GF-D8 (cell line): ENCODE results near the gene CAMKMT.

Experiments used
- DNase-seq: peaks from one replicate; lab custom pipeline; 2025; lab: John Stamatoyannopoulos, UW

The CAMKMT gene

DNA sequence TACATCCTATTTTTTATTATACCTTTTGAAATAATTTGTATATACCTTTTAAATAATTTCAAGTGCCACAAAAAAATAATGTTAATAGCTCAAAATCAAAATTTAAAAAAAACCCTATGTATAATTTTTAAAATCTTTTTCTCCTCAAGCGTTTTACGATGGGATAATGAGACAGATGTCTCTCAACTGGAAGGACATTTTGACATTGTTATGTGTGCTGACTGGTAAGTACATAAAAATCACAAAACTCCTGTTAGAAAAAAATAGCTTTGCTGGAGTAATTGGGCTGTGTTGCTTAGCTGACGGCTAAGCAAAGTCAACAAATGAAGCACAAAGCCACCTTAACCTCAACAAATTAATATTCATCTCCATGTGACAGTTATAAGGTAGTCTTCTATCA is 381.7 kb downstream of the CAMKMT start:
- DNase-seq, result no peak

DNA sequence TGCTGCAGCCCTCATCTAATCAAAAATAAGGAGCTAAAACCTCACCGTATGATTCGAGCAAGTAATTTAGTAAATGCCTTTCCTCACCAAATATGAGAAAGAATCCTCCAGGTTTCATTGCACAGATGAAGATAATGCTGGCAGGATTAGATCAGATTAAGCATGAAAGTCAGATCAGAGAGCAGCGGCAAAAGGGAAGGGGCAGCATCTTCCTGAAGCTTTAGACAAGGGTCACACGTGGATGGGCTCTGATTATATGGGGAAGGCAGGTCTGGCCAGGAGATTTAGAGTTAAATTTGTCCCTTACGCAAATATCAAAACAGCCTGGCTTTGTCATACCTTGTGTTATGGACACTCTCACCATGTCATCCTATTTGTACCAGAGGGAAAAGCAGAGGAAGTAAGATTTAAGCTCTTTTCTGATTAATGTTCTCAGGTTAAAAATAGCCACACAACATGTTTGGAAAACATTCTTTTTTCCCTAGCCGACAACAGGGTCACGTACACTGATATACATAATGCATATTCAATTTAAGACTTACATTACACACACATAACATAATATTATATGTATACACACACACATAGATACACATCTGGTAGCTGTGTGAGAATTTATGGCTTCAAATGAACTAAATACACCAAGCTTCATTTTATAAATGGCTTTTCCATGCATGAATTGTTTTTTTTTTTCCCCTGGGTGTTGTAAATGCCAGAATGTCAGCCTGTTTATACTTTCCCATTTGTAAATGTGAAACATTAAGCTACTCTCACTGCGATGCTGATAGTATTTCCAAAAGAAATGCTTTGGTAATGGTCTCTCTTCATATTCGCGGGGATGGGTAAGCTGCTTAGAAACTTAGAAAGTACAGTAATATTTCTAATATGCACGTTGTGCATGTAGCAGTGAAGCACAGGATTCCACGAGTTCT is 383.5 kb downstream of the CAMKMT start:
- no peak for DNase-seq

DNA sequence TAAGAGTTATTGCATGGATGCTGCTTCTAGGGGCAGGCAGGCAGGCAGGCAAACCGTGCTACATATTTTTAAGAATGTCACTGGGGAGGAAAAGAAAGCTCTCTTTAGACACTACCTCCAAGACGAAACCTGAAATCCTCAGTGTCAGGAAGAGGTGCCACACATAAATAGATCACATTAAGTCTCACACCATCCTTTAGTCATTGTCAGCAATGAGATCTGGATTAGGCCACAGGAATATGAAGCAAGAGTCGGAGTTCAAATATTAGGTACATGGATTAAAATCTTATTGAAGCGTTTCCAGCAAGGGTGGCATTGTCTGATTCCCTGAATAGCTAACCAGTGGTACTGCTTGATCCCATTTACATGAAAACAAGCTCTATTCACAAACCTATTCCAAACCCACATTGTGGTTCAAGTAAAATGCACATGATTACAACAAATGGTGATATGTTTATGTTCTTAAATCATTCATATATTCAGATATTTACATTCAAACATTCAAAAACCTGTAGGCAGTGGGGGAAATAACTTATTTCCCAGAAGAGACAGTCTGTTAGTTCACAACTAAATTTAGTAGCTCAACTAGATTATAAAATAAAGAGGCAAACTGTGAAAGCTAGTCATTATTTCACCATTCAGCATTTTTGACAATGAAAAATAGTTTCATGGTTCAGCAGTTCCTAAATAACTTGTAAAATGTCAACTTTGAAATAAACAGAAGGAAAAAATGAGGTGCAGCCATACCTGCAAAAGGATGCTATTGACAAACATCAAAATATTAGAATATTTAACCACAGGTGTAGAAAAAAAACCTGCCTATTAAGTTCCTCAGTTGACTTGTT is 384.4 kb downstream of the CAMKMT start:
- DNase-seq, result no peak

DNA sequence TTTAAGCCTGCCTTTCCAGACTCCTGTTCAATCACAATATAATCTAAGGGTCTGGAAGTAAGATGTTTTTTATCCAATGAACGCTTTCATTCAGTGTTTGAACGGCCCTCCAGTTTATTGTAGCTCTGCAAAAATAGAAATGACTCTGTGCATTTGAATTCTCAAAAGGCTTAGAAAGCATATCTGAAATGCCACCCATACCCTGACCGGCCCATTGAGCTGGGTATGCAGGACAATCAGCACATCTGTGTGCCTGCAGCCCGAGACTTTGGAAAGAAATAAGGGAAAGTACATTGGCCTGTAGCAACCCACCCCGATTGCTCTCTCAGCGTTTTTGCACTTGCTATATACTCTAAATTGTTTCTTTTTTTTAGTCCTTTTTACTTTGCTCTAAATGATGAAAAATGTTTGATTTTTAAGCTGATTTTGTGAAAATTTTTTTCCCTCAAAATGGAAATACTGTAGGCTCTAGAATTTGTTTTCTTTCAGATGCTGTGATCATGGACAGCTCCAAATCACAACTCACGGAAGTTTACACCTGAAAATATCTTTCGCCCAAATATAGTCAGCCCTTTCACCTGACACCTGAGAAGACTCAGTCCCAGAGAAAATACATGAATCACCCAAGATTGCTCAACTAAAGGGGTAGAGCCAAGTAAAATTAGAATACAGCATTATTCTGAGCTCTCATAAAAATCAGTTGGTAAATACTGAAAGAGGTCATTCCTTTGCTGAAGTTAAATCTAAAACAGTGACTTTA is 385.3 kb downstream of the CAMKMT start:
- DNase-seq, result no peak

DNA sequence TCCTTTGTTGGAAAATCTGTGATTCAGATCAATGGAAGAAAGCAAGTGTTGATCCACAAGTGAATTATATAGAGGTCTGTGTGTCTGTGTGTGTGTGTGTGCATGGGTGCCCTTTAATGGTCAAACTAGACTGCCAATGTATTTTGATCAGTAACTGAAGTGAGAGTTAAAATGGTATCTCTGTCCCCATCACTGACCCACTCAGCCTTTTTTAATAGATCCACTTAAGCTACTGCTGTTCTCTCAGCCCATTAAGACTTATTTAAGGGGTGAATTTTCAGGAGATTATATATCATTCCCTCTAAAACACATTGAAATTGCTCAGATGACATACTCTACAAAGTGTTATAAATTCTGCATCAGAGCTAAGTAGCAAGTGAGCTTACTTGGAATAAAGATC is 386.0 kb downstream of the CAMKMT start:
- no peak for DNase-seq

DNA sequence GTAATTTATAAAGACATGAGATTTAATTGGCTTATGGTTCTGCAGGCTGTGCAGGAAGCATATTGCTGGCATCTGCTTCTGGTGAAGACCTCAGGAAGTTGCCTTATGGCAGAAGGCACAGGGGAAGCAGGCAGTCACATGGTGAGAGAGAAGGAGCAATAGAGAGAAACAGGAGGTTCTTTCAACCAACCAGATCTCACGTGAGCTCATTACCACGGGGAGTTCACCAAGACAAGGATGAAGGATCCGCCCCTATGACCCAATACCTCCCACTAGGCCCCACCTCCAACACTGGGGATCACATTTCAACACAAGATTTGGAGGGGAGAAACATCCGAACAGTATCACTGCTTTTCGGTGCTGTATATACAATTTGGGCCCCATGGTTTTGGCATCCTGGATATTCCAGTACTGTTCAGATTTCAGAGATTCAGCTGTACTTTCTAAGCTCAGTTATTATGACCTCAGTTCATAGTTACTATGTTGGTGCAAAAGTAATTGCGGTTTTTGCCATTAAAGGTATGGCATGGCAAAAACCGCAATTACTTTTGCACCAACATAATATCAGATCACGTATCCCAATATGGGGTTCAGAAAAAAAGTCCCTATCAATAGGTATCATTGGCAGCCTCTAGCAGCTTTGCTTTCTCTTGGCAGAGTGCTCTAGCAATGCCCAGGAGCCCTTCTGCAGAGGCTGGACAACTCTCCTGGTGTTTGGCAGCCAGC is 390.2 kb downstream of the CAMKMT start:
- DNase-seq, result peak; percentile 64

DNA sequence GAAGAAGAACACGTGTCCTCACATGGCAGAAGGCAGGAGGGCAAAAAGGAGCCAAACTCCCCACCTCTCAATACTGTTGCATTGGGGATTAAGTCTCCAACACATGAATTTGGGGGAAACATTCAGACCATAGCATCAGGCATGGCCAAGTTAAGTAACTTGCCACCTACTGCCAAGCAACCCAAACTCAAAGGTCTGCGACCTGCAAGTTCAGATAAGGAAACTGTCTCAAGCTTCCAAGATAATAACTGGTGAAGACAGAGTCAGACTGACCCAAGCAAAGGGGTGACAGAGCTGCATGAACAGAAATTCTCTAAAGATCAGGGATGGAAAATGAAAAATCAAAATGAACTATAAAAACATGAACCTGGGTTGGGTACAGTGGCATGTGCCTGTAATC is 391.0 kb downstream of the CAMKMT start:
- DNase-seq, result no peak

DNA sequence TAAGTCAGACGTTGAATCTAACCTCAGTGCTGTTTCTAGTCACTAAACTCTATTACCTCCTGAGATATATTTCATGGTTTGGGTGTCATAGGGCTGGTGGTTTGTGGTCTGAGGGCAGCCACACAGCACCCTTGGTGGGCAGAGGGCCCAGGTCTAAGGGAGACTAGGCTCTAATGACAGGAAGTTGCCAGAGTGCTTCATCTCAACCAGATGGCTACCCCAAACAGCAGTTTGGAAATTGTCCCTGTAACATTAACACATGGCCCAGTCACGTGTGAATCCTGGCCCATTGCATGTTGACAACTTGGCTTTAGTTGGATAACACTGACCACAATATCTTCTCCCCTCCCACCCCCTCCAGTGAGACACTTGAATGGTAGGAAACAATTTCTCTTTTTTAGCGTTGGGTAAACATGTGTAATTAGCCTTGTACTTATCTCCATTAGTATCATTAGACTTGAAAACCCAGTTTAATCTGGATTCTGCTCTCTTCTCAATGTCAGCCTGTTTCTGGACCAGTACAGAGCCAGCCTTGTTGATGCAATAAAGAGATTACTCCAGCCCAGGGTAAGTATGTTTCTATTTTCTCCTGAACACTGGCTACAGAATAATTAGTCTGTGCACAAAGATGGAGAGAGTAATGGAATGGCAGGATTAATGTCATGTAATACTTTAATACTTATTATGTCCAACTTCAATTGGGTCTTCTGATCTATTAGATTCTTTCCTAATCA is 392.0 kb downstream of the CAMKMT start:
- DNase-seq, result peak; percentile 93

DNA sequence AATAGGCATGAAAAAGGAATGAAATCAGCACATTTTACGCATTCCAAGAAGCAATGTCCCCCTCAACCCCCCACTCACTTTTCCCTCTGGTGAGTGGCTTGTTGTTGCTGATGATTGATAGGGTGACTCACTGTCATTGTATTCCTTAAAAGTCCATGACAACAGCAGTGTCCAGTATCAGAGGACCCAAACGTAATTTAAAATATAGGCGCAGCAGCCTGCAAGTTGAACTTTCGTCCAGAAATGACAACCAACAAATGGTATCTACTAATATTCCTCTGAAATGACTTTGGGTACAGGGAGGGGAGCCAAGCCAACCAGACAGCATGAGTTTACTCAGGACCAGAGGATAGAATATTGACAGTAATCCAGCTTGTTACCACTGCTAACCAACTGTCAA is 396.8 kb downstream of the CAMKMT start:
- DNase-seq, result no peak

DNA sequence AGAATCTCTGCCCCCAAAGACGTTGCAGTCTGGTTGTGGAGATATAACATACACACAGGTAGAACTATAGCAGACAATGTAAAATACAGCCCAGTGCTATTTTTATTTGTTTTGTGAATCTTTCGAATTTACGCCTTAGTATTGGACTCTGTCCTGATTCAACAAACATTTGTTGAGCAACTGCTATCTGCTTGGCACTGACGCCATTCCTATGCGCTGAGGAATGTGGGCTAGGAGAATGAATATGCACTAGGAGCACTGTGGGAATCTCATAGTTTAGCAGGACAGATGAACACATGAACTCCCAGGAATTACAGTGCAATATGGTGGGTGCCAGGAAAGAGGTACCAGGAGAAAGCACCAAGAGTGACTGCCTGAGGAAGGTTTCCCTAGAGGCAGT is 398.1 kb downstream of the CAMKMT start:
- no peak for DNase-seq

DNA sequence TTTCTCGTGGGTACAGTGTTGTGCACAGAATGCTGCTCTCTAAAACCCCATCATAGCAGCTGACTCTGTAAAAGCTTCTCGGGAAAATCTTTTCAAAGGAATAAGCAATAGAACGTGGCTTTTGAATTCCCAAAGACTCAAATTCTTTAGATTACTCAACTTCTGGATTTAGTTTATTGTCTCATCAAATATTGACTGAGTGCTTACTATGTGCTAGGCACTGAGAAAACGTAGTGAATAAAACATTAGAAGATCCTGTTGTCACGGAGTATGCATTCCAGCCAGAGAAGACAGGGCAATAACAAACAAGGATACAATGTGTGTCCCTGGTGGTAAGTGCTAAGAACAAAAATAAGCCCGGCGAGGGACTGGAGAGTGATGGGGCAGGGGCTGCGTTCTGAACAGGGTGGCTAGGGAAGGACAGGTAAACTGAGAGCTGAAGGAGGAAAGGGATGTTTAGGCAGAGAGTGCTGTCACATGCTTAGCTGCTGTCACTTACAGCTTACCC is 401.6 kb downstream of the CAMKMT start:
- DNase-seq, result no peak

DNA sequence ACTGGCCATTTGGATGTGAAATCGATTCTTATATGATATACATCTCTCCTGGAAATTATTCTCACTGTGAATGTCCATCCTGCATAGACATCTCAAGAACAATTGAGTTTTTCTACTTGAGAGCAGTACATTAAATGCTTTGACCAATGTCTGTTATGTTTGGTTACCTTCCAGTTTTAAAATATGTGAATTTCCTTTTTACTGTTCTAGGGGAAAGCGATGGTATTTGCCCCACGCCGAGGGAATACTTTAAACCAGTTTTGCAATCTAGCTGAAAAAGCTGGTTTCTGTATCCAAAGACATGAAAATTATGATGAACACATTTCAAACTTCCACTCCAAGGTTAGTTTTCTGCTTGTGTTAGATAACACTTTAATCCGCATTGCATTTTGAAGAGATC is 404.5 kb downstream of the CAMKMT start:
- DNase-seq, result no peak

DNA sequence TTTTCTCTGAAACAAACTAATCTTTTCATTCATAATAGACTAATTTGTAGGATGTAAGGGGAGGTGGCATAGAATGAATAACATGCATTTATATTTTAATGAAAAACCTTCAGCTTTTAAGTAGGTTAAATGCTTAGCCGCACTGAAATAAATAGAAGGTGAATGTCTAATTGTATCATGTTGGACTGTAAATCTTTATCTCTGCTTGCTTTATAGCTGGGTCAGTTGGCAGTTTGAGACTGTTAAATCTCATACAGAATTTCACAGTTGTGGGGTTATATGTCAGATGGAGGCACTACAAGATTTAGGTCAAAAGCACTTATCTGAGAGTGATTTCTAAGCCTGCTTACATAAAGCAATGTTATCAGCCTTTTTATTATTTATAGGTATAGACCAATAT is 405.0 kb downstream of the CAMKMT start:
- DNase-seq, result no peak

DNA sequence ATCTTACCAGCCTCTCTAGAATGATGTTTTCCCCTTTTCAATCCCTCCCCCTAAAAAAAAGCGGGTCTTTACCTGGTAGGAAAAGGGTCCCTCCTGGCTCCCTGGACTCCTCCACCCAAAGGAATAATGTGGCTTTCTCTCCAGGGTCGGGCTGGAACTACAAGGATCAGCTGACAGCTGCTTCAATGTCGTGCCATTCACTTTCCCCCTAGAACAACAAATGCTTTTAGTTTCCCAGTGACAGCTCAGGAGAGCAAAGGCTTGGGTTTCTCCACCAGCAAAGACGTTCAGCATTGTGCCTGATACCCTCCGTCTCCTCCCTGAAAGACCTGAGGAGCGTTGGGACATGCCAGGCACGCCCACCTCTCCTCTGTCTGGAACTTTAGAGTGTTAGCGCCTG is 405.9 kb downstream of the CAMKMT start:
- no peak for DNase-seq

DNA sequence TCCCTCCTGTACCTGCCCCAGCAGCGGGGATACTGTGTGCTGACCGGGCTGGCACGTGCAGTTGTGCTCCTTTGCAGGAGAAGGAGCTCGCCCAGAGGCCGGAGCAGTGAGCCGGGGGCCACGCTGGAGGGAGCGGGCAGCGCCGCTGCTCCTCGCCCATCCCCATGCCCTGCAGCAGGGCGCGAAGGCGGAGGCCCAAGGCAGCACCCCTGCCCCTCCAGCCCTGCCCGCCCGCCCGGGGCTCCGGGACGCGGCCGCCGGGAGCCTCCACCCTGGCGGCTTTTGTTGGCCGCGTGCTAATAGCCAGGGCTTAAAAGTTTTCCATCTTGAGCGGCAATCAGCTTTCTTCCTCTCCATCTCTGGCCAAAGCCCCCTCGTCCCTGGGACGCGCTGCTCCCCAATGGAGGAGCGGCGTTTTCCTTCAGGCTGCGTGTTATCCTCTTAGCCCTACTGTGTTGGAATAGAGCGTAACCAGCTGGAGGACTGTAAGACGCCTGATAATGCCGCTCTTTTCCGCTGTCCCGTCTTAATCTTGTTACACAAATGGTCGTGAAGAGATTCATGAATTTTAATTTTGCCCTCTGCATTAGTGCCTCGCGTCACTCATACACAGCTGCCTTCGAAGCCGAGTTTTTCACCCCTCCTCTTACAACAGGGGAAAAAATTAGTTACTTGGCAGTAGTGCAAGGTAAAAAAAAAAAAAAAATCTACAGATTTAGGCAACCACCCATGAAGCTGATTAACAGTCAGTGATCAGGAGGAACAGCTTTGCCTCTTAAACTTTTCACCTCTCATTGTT is 406.9 kb downstream of the CAMKMT start:
- DNase-seq, result no peak

DNA sequence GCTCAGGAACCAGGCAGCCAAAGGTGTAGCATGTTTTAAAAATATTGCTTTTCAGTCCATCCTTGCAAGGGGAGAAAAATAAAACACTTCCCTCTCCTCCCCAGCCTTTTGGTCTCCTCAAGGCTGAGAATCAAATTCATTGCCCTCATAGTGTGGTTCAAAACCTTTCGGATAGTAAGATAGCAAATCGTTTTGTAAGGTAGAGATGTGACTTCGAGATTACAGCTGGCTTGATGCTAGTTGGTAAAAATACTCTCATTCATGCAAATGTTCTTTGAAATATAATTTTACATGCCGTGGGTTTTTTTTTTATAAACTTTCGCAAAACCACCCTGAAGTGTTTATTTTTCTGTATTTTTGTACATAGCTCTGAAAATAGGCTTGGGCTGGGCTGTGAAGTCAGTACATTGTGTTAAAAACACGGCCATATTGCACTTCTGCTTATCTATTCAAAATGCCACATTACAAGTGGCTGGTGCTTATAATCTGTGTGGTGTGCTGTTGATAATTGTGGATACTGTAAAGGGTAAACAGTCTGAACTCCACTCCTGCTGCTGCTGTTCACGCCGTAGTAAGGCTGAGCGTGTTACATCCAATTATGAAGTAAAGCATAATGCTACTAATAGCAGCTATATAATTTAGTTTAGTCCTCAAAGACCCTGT is 407.7 kb downstream of the CAMKMT start:
- DNase-seq, result no peak

DNA sequence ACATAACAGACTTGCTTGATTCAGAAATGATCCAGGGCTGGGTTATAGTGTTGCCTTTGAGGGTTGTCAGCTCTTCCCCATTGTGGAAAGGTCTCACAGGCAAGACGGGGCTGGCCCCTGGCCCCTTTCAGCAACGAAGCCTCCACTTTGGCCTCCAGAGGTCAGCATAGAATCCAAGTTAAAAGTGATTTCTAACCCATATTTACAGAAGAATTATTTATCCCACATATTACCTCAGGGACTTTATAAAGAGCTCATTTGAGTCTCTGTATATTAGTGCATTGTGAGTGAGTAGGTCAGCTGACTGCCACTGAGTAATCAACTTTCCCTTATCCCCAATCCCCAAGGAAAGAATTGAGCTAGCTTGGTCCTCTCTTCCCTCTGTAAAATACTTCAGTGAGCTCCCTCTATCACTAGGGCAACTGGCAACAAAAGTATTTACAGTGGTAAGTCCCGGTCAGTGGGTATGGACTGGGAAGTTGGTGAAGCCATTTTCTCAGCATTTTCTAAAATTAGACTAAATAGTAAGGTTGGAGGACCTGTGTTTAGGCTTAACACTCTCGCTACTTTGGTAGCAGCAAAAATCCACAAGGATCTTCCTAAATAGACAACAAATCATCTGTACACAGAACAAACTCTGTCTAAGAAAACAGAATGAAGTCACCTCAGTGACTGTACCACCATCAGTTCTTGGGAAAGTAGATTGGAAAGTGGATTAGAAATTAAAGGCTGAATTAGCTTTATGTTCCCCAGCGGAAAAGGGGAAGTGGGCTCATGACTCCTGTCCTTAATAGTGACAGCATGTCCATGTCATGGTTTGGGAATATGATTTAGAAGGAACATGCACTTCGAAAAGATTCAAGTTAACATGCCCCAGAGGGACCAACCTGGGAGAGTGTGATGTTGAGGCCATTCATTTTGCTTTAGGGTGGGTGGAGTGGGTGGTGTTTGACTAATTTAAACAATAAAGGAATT is 408.8 kb downstream of the CAMKMT start:
- DNase-seq, result no peak

DNA sequence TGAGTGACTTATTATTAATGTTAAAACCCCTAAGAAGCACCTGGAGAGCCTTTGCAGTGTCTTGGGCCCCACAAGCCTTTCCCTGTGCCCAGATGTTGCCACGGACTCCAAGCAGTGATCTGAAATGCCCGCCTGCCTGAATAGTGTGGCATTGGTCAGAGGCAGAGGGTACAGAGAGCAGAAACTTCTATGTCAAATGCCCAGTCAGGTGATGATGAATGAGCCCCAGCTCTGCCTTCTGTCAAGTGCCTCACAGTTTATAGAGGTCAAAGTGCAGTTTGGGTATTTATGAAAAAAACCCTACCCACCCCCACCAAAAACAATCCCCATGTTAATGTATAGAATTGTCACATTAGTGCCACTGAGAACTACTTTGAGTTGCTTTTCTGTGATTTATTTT is 409.8 kb downstream of the CAMKMT start:
- no peak for DNase-seq
